Measurements from ENCODE around the gene KLHL36.

Gene KLHL36

GRCh38 chr16:84704253-84704652, 55.9 kb downstream of the KLHL36 start:
- TF ChIP-seq CTCF (IDR thresholded peaks at IDR 0.05; ENCODE audit: extremely low read depth, missing control alignments) = no peak
- no peak for DNase-seq (ENCODE audit: low spot score)

- DNase-seq (ENCODE audit: low spot score) = no peak
- no peak for TF ChIP-seq CTCF (IDR thresholded peaks at IDR 0.05; ENCODE audit: extremely low read depth, missing control alignments)
Observed at GRCh38 chr16:84706856-84707255, 58.5 kb downstream of the KLHL36 start.

GRCh38 chr16:84709609-84710008, 61.3 kb downstream of the KLHL36 start:
- TF ChIP-seq CTCF (IDR thresholded peaks at IDR 0.05; ENCODE audit: extremely low read depth, missing control alignments) = no peak
- no peak for DNase-seq (ENCODE audit: low spot score)

- TF ChIP-seq CTCF (IDR thresholded peaks at IDR 0.05; ENCODE audit: extremely low read depth, missing control alignments) = no peak
- DNase-seq (ENCODE audit: low spot score) = no peak
Observed at GRCh38 chr16:84710686-84711085, 62.4 kb downstream of the KLHL36 start.
